Mononuclear cell (primary cell): ENCODE measurements around the gene ZNF428. TPM values are rescaled to one million over a fixed set of nuclear protein-coding genes. Genes with fewer than 3 reads are reported as not detected.
A peak's percentile ranks its signal among the peaks of the same experiment; 100 is the strongest.
"Not testable (repeated sequence)": the region's sequence is repeated elsewhere in the genome, so short reads cannot be mapped to it uniquely, and the experiment has no call there.

Experiments used
- H3K27me3 ChIP-seq: 2 replicates; pipeline ENCODE4 v1.6.0; 2011; ENCODE audit warnings: low read length, control low read depth; ENCODE audit not compliant: insufficient read depth
- H3K4me1 ChIP-seq: 2 replicates; pipeline ENCODE4 v1.5.1; 2011; ENCODE audit warnings: mild to moderate bottlenecking, low read length, control low read depth; ENCODE audit not compliant: insufficient read depth
- H3K4me3 ChIP-seq: 2 replicates; pipeline ENCODE4 v1.5.1; 2011; ENCODE audit warnings: mild to moderate bottlenecking, low read length, moderate library complexity
- H3K9me3 ChIP-seq: 2 replicates; pipeline ENCODE4 v1.5.1; 2011; ENCODE audit warnings: low read depth, mild to moderate bottlenecking, control low read depth, low read length
- total RNA-seq: library from RNA; depleted of rRNA; stranded (reverse); fragments of >200 nt; gene quantifications from one replicate; pipeline ENCODE4 v1.2.3, GENCODE V29; 2012

Gene ZNF428
- total RNA-seq = 22.5 TPM

- H3K9me3 ChIP-seq = no peaks in the 10 kb centered on the region
- H3K4me3 ChIP-seq = peak within 1 kb of the TSS; percentile 75
- H3K4me1 ChIP-seq = peaks cover 18% of the 10 kb centered on the region
- no peaks in the 10 kb centered on the region for H3K27me3 ChIP-seq
These were observed at the start of gene ZNF428 for GRCh38 chr19:43619262-43620060. Gene ZNF428, minus strand, starts transcription at chr19:43619629. Its CDS starts 5,325 bp downstream, at chr19:43614304.

GRCh38 chr19:43668406-43669109 is 49.1 kb upstream of the ZNF428 start:
- Histone ChIP-seq H3K4me3 (peak overlapping the region; percentile 71), H3K4me1 (peaks cover 76% of the 10 kb centered on the region), H3K9me3 (no peaks in the 10 kb centered on the region)

GRCh38 chr19:43667876-43668405 is 48.5 kb upstream of the ZNF428 start:
- Histone ChIP-seq H3K27me3 (no peaks in the 10 kb centered on the region), H3K9me3 (no peaks in the 10 kb centered on the region), H3K4me1 (peaks cover 74% of the 10 kb centered on the region), H3K4me3 (peak overlapping the region; percentile 25)

More at GRCh38 chr19:43668406-43669109, 49.1 kb upstream of the ZNF428 start:
- H3K27me3 ChIP-seq = no peaks in the 10 kb centered on the region

- H3K4me3 ChIP-seq = no peak overlapping the region
- H3K9me3 ChIP-seq = no peaks in the 10 kb centered on the region
- H3K27me3 ChIP-seq = no peaks in the 10 kb centered on the region
- peaks cover 67% of the 10 kb centered on the region for H3K4me1 ChIP-seq
These were observed 47.9 kb upstream of the ZNF428 start for GRCh38 chr19:43667126-43667875.

DNA sequence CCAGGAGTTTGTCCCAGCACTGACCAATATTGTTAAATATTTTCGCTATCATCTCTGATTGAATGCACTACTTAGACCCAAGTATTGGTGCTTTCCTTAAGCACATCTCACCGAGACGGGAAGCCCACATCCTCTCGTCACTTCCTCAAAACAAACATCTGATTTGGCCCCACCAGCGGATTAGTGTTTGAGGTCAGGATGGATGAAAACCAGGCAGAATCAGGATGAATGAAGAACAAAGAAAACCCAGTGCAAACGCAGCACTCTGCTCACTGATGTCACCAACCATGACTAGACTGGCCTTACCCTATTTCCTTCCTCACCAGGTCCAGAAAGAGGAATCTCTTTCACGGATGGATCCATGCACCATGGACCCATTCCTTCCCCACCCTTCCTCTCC is 44.6 kb upstream of the ZNF428 start:
- H3K4me3 ChIP-seq = no peak overlapping the region
- H3K9me3 ChIP-seq = no peaks in the 10 kb centered on the region
- peaks cover 39% of the 10 kb centered on the region for H3K4me1 ChIP-seq
- no peaks in the 10 kb centered on the region for H3K27me3 ChIP-seq

- Histone ChIP-seq H3K27me3 (no peaks in the 10 kb centered on the region), H3K4me3 (no peak overlapping the region), H3K9me3 (no peaks in the 10 kb centered on the region)
These were observed 43.1 kb upstream of the ZNF428 start for GRCh38 chr19:43662487-43662886.

GRCh38 chr19:43660971-43661360 is 41.5 kb upstream of the ZNF428 start:
- no peaks in the 10 kb centered on the region for H3K9me3 ChIP-seq
- H3K27me3 ChIP-seq = no peaks in the 10 kb centered on the region
- H3K4me1 ChIP-seq = peaks cover 21% of the 10 kb centered on the region
- H3K4me3 ChIP-seq = no peak overlapping the region

More at GRCh38 chr19:43662487-43662886, 43.1 kb upstream of the ZNF428 start:
- peaks cover 28% of the 10 kb centered on the region for H3K4me1 ChIP-seq

DNA sequence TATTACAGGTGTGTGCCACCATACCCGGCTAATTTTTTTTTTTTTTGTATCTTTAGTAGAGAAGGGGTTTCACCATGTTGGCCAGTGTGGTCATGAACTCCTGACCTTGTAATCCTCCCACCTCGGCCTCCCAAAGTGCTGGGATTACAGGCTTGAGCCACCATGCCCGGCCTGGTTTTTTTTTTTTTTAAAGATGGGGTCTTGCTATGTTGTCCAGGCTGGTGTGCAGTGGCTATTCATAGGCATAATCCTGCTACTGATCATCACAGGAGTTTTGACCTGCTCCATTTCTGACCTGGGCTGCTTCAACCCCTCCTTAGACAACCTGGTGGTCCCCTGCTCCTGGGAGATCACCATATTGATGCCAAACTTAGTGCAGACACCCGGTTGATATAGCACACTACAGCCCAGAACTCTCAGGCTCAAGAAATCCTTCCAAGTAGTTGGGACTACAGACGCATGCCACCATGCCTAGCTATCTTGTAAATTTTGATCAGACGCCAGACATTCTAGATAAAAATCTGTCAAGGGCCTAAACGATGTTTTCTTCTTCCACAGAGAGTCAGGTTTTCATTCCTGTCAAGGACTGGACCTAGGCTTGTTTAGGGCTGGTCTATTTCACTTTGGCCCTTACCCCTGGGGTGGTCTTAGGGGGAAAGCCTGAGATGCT is 41.0 kb upstream of the ZNF428 start:
- H3K4me1 ChIP-seq = peaks cover 21% of the 10 kb centered on the region
- no peak overlapping the region for H3K4me3 ChIP-seq
- no peaks in the 10 kb centered on the region for H3K9me3 ChIP-seq
- H3K27me3 ChIP-seq = no peaks in the 10 kb centered on the region

GRCh38 chr19:43658494-43658893 is 39.1 kb upstream of the ZNF428 start:
- H3K9me3 ChIP-seq = no peaks in the 10 kb centered on the region
- peaks cover 3% of the 10 kb centered on the region for H3K4me1 ChIP-seq
- H3K4me3 ChIP-seq = no peak overlapping the region
- H3K27me3 ChIP-seq = no peaks in the 10 kb centered on the region

GRCh38 chr19:43658001-43658400 is 38.6 kb upstream of the ZNF428 start:
- Histone ChIP-seq H3K4me1 (no peaks in the 10 kb centered on the region), H3K27me3 (no peaks in the 10 kb centered on the region), H3K4me3 (no peak overlapping the region), H3K9me3 (no peaks in the 10 kb centered on the region)

DNA sequence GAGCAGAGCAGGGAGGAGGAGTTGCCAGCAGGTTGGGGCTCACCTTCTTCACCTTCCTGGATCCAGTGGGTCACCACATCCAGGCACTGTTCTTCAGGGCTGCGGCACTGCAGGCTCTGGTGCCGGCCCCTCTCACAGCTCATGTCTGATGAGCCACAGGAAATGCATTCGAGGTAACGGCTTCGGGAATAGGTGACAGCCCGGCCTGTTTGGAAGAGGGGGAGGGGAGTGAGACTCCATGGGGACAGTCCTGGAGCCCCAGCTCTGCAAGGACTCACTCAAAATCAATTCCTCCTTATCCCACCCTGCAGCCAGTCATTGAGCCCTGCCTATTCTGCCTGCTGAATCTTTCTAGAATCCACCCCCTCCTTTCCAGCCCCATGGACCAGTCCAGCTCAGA is 37.0 kb upstream of the ZNF428 start:
- Histone ChIP-seq H3K27me3 (no peaks in the 10 kb centered on the region), H3K4me3 (no peak overlapping the region), H3K9me3 (no peaks in the 10 kb centered on the region), H3K4me1 (no peaks in the 10 kb centered on the region)

- H3K4me1 ChIP-seq = no peaks in the 10 kb centered on the region
- no peaks in the 10 kb centered on the region for H3K9me3 ChIP-seq
- H3K27me3 ChIP-seq = no peaks in the 10 kb centered on the region
- H3K4me3 ChIP-seq = no peak overlapping the region
These were observed 33.1 kb upstream of the ZNF428 start for GRCh38 chr19:43652546-43652874.

DNA sequence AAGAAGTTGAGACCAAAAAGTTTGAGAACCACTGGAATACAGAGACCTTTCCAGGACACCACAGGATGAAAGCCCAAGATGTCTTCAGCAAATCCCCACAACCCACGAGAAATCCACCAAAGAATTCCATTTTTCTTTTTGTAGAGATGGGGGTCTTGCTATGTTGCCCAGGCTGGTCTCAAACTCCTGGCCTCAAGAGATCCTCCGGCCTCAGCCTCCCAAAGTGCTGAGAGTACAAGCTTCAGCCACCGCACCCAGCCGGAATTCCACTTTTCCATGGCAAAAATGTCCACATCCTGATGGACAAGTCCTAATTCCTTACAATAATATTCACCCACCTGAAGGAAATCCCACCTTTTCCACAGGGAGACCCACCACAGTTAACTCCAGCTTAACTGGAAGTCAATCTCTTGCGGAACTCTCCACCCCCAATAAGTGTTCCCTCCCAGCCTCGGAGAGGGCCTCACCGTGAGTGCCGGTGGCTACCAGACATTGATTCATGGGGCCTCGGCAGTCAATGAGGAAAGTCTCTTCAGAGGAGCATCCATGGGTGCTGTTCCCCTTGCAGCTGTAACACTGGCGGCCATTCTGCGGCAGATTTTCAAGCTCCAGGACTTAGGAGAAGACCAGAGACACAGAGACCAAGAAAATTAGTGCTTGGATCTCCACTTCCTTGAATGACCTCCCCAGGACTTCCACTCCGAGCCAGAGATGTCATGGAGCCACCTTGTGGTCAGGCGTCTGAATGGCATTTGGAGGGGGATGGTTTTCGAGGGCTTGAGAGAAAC is 32.5 kb upstream of the ZNF428 start:
- Histone ChIP-seq H3K9me3 (no peaks in the 10 kb centered on the region), H3K4me3 (no peak overlapping the region), H3K4me1 (no peaks in the 10 kb centered on the region), H3K27me3 (no peaks in the 10 kb centered on the region)

GRCh38 chr19:43650276-43650675 is 30.8 kb upstream of the ZNF428 start:
- not testable (repeated sequence) for H3K4me3 ChIP-seq, H3K27me3 ChIP-seq, H3K9me3 ChIP-seq, H3K4me1 ChIP-seq
